Peyer's patch (tissue), 4 donors: Measurements from ENCODE around the gene ZNF618. TPM values are rescaled to one million over a fixed set of nuclear protein-coding genes. Genes with fewer than 3 reads are reported as not detected.

Source experiments
- DNase-seq, 3 donors: peaks; one replicate each; pipeline ENCODE4 v3.0.0-alpha.2; 2017 to 2019
- H3K27ac ChIP-seq, 4 donors: fragments of 200-600 bp; sonication (generic); one replicate each; pipeline ENCODE4 v1.5.1; 2016 to 2019
- H3K27me3 ChIP-seq, 2 donors: fragments of 200-600 bp; sonication (generic); one replicate each; pipeline ENCODE4 v1.5.1; 2019
- H3K36me3 ChIP-seq, 3 donors: fragments of 200-600 bp; sonication (generic); one replicate each; pipeline ENCODE4 v1.5.1; 2016 to 2019
- H3K4me1 ChIP-seq, 4 donors: fragments of 200-600 bp; sonication (generic); one replicate each; pipeline ENCODE4 v1.5.1; 2016 to 2019
- H3K4me3 ChIP-seq, 4 donors: fragments of 200-600 bp; sonication (generic); 1 replicate in 3 of 4; 2 replicates in 1 of 4; pipeline ENCODE4 v1.5.1; 2016 to 2019; ENCODE audit warnings: mild to moderate bottlenecking in 1 of 4
- H3K9me3 ChIP-seq, 4 donors: fragments of 200-600 bp; sonication (generic); one replicate each; pipeline ENCODE4 v1.5.1; 2016 to 2019; ENCODE audit warnings: mild to moderate bottlenecking in 1 of 4
- POLR2A ChIP-seq, 2 donors: fragments of 450-650 bp; IDR thresholded peaks; one replicate each; pipeline ENCODE4 v1.5.1; 2017; ENCODE audit warnings: antibody characterized with exemption in 2 of 2, mild to moderate bottlenecking in 2 of 2, moderate library complexity in 2 of 2
- total RNA-seq, 4 donors: library from RNA; depleted of rRNA; stranded (reverse); fragments of >200 nt; gene quantifications; one replicate each; pipeline ENCODE4 v1.1.0, GENCODE V29; 2016
- TF ChIP-seq, protein P1 (sequence below), 6 experiments: fragments of 450-650 bp in 4 of 6; fragments of 200-600 bp in 2 of 6; sonication (generic) in 1 of 6; IDR thresholded peaks; one replicate each; pipeline ENCODE4 v1.5.1; 2017 to 2019; ENCODE audit warnings: antibody characterized with exemption in 6 of 6, mild to moderate bottlenecking in 3 of 6, moderate library complexity in 1 of 6

The ZNF618 gene
- total RNA-seq, 4 donors from 2014 or later: 2.8 to 26.4 (median 4.1) TPM

DNA sequence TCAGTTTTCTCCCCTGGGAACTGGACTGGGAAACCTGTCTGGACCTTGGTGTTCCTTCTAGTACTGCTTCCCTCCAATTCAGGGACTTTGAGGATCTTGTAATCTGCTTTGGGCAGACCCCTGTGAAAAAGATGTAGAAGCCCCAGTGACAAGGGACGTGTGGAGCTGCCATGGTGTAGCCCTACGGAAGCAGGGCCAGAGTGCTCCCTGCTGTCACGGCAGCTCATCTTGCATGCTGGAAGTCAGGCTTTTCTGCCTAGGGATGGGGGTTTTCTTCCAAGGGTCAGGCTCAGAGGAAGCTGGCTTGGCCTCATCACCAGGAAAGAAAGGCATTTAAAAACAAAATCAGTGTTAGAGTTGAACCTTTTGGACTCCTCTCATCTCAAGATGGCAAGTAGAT, 115.6 kb downstream of the ZNF618 start:
- peak in 1 of 3 donors; percentile 3 for DNase-seq
- Histone ChIP-seq H3K9me3 (no peaks in the 10 kb centered on the region), H3K36me3 (no peaks in the 10 kb centered on the region), H3K4me3 (no peak overlapping the region), H3K27ac (peak overlapping the region in 1 of 4 donors; percentile 8), H3K4me1 (peaks cover 0 to 3% (median 0%) of the 10 kb centered on the region in 4 donors), H3K27me3 (no peaks in the 10 kb centered on the region)
- TF ChIP-seq POLR2A (IDR thresholded peaks at IDR 0.05): no peak
- TF ChIP-seq, protein P1, sequence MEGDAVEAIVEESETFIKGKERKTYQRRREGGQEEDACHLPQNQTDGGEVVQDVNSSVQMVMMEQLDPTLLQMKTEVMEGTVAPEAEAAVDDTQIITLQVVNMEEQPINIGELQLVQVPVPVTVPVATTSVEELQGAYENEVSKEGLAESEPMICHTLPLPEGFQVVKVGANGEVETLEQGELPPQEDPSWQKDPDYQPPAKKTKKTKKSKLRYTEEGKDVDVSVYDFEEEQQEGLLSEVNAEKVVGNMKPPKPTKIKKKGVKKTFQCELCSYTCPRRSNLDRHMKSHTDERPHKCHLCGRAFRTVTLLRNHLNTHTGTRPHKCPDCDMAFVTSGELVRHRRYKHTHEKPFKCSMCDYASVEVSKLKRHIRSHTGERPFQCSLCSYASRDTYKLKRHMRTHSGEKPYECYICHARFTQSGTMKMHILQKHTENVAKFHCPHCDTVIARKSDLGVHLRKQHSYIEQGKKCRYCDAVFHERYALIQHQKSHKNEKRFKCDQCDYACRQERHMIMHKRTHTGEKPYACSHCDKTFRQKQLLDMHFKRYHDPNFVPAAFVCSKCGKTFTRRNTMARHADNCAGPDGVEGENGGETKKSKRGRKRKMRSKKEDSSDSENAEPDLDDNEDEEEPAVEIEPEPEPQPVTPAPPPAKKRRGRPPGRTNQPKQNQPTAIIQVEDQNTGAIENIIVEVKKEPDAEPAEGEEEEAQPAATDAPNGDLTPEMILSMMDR (IDR thresholded peaks at IDR 0.05): no peak

DNA sequence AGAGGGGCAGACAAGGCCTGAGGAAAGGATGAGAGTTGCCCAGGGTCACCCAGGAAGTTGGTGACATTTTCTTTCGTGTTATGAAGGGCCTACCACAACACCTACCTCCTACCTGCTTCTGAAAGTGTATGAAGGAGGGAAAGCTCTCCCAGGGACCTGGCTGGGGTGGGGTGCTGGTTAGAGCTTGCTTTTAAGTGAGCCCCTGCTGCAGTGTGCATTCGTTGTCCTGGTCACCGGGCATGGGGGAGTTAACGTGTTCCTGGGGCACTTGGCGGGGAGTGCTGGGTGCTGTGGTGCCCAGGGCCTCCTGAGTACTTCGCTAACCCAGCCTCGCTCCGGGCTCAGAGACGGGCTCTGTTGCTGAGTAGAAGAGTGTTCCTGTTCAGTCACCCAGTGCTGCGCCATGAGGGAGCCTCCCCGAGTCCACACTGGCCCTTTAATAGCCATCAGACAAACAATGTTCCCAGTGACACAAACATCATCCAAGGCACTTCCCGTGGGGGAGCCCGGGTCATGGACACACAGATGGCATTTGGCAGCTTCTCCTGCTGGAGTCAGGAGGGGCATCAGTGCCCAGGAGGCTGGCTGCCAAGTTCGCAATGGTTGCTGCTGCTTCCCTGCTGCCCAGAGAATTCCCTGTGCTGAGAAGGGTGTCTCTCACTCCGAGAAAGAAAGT, 116.3 kb downstream of the ZNF618 start:
- Histone ChIP-seq H3K4me3 (no peak overlapping the region), H3K27me3 (no peaks in the 10 kb centered on the region), H3K36me3 (no peaks in the 10 kb centered on the region), H3K27ac (peak overlapping the region in 1 of 4 donors; percentile 8), H3K9me3 (no peaks in the 10 kb centered on the region), H3K4me1 (peaks cover 0 to 3% (median 0%) of the 10 kb centered on the region in 4 donors)
- DNase-seq: peak in 2 of 3 donors; percentile 42
- TF ChIP-seq POLR2A (IDR thresholded peaks at IDR 0.05): no peak
- TF ChIP-seq, protein P1 (IDR thresholded peaks at IDR 0.05): no peak

DNA sequence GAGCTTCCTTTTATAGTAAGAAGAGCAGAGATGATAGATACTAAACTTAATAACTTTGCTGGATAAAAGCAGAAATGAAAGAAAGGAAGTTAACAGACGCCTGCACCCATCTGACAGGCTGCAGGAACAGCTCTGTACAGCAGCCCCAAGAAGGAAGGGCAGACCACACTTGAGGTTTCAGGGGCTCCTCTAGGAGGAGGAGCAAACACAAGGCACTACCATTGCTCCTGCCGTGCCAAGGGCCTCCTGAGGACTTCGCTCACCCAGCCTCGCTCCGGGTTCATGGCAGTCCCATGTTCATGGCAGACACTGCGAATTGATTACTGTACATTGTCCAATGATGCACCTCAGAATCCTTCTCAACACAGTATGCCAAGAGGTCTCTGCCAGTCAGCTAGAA, 116.9 kb downstream of the ZNF618 start:
- Histone ChIP-seq H3K9me3 (no peaks in the 10 kb centered on the region), H3K4me1 (peaks cover 0 to 3% (median 0%) of the 10 kb centered on the region in 4 donors), H3K4me3 (no peak overlapping the region), H3K27me3 (no peaks in the 10 kb centered on the region), H3K27ac (no peak overlapping the region), H3K36me3 (no peaks in the 10 kb centered on the region)
- TF ChIP-seq, protein P1 (IDR thresholded peaks at IDR 0.05): no peak
- no peak for TF ChIP-seq POLR2A (IDR thresholded peaks at IDR 0.05)
- DNase-seq: peak in 2 of 3 donors; percentile 29 to 45

DNA sequence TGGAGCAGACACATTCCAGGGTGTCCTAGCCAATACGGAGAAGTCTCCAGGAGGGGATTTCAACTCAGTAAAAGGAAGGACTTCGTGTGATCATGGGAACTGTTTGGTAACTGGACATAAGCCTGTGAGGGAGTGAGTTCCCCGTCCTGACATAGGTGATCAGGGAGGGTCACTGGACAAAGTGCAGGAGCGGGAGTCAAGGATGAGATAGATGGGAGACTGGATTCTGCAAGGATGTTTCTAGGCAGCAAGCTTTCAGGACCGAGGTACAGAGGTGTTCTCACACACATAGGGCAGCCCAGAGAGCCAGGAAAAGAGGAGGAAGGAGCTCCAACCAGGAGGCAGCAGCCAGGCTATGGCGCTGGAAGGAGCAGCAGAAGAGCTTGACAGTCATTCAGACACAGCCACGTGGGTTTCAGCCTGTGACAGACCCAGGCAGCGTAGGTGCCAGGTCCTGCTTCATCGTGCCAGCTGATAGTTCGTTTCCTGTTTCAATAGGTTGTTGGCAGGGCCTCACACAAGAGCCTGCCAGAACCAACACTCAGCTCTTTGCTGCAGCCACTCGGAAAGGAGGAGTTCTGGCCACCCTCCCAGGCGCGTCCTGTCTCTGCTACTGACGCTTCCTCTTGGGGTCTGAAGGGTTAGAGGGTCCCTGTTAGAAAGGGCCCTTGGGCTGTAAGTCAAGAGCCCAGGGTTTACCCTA, 117.9 kb downstream of the ZNF618 start:
- Histone ChIP-seq H3K9me3 (no peaks in the 10 kb centered on the region), H3K27me3 (no peaks in the 10 kb centered on the region), H3K4me1 (peaks cover 0 to 3% (median 0%) of the 10 kb centered on the region in 4 donors), H3K27ac (no peak overlapping the region), H3K4me3 (no peak overlapping the region), H3K36me3 (no peaks in the 10 kb centered on the region)
- DNase-seq: peak in 2 of 3 donors; percentile 52 to 55
- TF ChIP-seq, protein P1 (IDR thresholded peaks at IDR 0.05): no peak
- TF ChIP-seq POLR2A (IDR thresholded peaks at IDR 0.05): no peak

DNA sequence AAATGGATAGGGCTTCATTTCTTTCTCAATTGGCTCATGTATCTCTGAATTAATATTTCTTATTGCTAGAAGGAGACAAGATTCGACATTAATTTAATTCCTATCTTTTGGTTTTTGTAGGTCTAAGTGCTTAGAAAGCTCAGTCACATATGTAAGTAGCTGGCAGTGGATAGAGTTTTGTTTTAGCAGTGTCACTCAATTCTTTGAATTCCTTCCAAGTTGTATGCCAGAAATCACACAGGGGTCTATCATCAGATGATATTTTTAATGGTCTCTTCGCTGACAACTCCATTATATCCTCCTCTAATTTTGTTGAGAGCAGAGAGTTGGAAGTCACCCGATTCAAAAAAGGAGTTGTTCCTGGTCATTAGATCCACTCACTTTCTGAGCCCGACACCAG, 119.3 kb downstream of the ZNF618 start:
- no peak for DNase-seq
- H3K27ac ChIP-seq: no peak overlapping the region

More for the DNA sequence above, 119.3 kb downstream of the ZNF618 start:
- H3K36me3 ChIP-seq: no peaks in the 10 kb centered on the region
- H3K9me3 ChIP-seq: no peaks in the 10 kb centered on the region
- no peaks in the 10 kb centered on the region for H3K27me3 ChIP-seq
- TF ChIP-seq, protein P1 (IDR thresholded peaks at IDR 0.05): no peak
- TF ChIP-seq POLR2A (IDR thresholded peaks at IDR 0.05): no peak
- H3K4me1 ChIP-seq: peaks cover 0 to 3% (median 0%) of the 10 kb centered on the region in 4 donors
- no peak overlapping the region for H3K4me3 ChIP-seq
